Measurements from ENCODE around the gene ANKZF1. TPM values are rescaled to one million over a fixed set of nuclear protein-coding genes. Genes with fewer than 3 reads are reported as not detected.

ANKZF1 gene
- total RNA-seq, 3 donors from 2014 or later (not counting 1 experiment from before 2014, with no cell fraction given), result 100 to 148 (median 117) TPM

GRCh38 chr2:219210196-219210885 is 19.3 kb upstream of the ANKZF1 start:
- H3K9me3 Mint-ChIP-seq, result no peaks in the 10 kb centered on the region
- peak in 1 of 2 donors; percentile 5 for DNase-seq
- Histone ChIP-seq H3K27ac (ENCODE audit: low read length) (peak overlapping the region; percentile 37), H3K9me3 (ENCODE audit: control insufficient read depth, insufficient read depth, low read length) (no peaks in the 10 kb centered on the region), H3K4me1 (ENCODE audit: control insufficient read depth, insufficient read depth, low read length) (peaks cover 52% of the 10 kb centered on the region), H3K4me3 (ENCODE audit: low read length) (no peak overlapping the region), H3K36me3 (ENCODE audit: control insufficient read depth, insufficient read depth, low read length) (peaks cover 17% of the 10 kb centered on the region), H3K27me3 (ENCODE audit: control insufficient read depth, insufficient read depth, low read length) (no peaks in the 10 kb centered on the region)
- ATAC-seq, result no peak
- H3K4me1 Mint-ChIP-seq, result peaks cover 24 to 33% of the 10 kb centered on the region in 2 donors
- peak overlapping the region; percentile 58 to 92 for H3K27ac Mint-ChIP-seq
- H3K27me3 Mint-ChIP-seq (ENCODE audit: low read depth in 2 of 2), result no peaks in the 10 kb centered on the region
- no peaks in the 10 kb centered on the region for H3K36me3 Mint-ChIP-seq
- H3K4me3 Mint-ChIP-seq, result no peak overlapping the region
- 93% methylated on average over 24 of the region's 24 CpGs for WGBS (ENCODE audit: insufficient coverage)
- intact Hi-C loops (cut with micrococcal nuclease), result loop anchor here (5.0 kb wide), 1 partner anchor 153 kb away; no protein-coding TSS in a partner anchor
- no peak for TF ChIP-seq CTCF (IDR thresholded peaks at IDR 0.05)

GRCh38 chr2:219210886-219211362 is 18.7 kb upstream of the ANKZF1 start:
- Mint-ChIP-seq H3K9me3 (no peaks in the 10 kb centered on the region), H3K36me3 (no peaks in the 10 kb centered on the region), H3K27ac (peak overlapping the region; percentile 82 to 92), H3K4me1 (peaks cover 23 to 32% of the 10 kb centered on the region in 2 donors), H3K27me3 (ENCODE audit: low read depth in 2 of 2) (no peaks in the 10 kb centered on the region), H3K4me3 (peak overlapping the region; percentile 71)
- Histone ChIP-seq H3K27ac (ENCODE audit: low read length) (peak overlapping the region; percentile 27), H3K4me1 (ENCODE audit: control insufficient read depth, insufficient read depth, low read length) (peaks cover 49% of the 10 kb centered on the region), H3K27me3 (ENCODE audit: control insufficient read depth, insufficient read depth, low read length) (no peaks in the 10 kb centered on the region), H3K9me3 (ENCODE audit: control insufficient read depth, insufficient read depth, low read length) (no peaks in the 10 kb centered on the region), H3K4me3 (ENCODE audit: low read length) (no peak overlapping the region), H3K36me3 (ENCODE audit: control insufficient read depth, insufficient read depth, low read length) (peaks cover 17% of the 10 kb centered on the region)
- no peak for TF ChIP-seq CTCF (IDR thresholded peaks at IDR 0.05)
- DNase-seq, result no peak
- intact Hi-C loops (cut with micrococcal nuclease), result loop anchor here (1.0 to 5.0 kb wide), 4 partner anchors 40 to 177 kb away; partner anchors contain the start of gene NHEJ1
- WGBS (ENCODE audit: insufficient coverage), result over 99% methylated on average over 8 of the region's 9 CpGs
- ATAC-seq, result no peak

GRCh38 chr2:219213026-219213415 is 16.6 kb upstream of the ANKZF1 start:
- peaks cover 20 to 27% of the 10 kb centered on the region in 2 donors for H3K4me1 Mint-ChIP-seq
- Histone ChIP-seq H3K27ac (ENCODE audit: low read length) (no peak overlapping the region), H3K27me3 (ENCODE audit: control insufficient read depth, insufficient read depth, low read length) (no peaks in the 10 kb centered on the region), H3K4me3 (ENCODE audit: low read length) (no peak overlapping the region), H3K36me3 (ENCODE audit: control insufficient read depth, insufficient read depth, low read length) (peaks cover 16% of the 10 kb centered on the region), H3K9me3 (ENCODE audit: control insufficient read depth, insufficient read depth, low read length) (no peaks in the 10 kb centered on the region), H3K4me1 (ENCODE audit: control insufficient read depth, insufficient read depth, low read length) (peaks cover 41% of the 10 kb centered on the region)
- H3K27me3 Mint-ChIP-seq (ENCODE audit: low read depth in 2 of 2), result no peaks in the 10 kb centered on the region
- ATAC-seq (no peak), DNase-seq (no peak)
- no peak overlapping the region for H3K27ac Mint-ChIP-seq
- 97% methylated on average over 8 of the region's 8 CpGs for WGBS (ENCODE audit: insufficient coverage)
- H3K9me3 Mint-ChIP-seq, result no peaks in the 10 kb centered on the region
- intact Hi-C loops (cut with micrococcal nuclease), result loop anchor here (5.0 kb wide), 1 partner anchor 156 kb away; no protein-coding TSS in a partner anchor
- no peaks in the 10 kb centered on the region for H3K36me3 Mint-ChIP-seq
- no peak for TF ChIP-seq CTCF (IDR thresholded peaks at IDR 0.05)
- no peak overlapping the region for H3K4me3 Mint-ChIP-seq
